HG03575 (cell line): ENCODE results near the gene SLC35A2.

Experiments
- ATAC-seq: cut with Tn5 transposase; IDR thresholded peaks from one replicate; pipeline ENCODE4 v1.9.1; 2021; ENCODE audit not compliant: unreplicated experiment, insufficient number of reproducible peaks, low FRiP score; ENCODE audit errors: extremely low read depth

Gene SLC35A2

DNA sequence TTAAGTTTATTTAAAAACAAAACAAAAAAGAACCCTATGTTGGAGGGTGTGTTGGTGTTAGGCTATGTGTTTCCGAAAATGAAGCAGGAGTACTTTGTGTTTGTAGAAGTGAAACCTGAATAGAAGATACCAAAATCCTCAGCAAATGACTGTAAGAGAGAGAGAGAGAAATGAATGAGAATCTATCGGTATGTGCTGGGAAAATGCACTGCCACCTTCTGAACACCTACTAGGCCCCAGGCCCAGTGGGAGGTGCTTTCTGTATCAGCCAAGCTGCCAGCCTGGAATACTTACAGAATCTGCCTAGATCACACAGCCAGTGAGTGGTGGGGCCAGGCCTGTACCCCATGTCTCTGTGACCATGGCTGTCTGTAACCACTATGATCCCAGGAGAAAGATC, 22.3 kb upstream of the SLC35A2 start:
- no peak for ATAC-seq

DNA sequence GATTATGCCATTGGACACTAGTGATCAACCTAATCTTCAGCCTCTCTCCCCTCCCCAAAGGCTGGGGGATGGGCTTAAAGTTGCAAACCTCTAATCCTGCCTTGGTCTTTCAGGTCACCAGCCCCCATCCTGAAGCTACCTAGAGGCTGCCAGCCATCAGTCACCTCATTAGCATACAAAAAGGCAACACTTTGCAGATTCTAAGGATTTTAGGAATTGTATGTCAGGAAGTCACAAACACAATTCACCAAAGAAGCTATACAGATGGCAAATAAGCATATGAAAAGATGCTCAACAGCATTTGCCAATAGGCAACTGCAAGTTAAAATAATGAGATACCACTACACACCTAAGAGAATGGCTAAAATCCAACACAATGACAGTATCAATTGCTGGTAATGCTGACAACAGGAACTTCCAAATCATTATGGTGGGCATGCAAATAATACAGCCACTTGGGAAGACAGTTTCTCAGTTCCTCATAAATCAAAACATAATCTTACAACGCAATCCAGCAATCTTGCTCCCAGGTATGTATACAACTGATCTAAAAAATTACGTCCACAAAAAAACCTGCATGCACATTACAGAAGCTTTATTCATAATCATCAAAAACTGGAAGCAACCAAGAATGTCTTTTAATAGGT, 16.4 kb upstream of the SLC35A2 start:
- no peak for ATAC-seq

DNA sequence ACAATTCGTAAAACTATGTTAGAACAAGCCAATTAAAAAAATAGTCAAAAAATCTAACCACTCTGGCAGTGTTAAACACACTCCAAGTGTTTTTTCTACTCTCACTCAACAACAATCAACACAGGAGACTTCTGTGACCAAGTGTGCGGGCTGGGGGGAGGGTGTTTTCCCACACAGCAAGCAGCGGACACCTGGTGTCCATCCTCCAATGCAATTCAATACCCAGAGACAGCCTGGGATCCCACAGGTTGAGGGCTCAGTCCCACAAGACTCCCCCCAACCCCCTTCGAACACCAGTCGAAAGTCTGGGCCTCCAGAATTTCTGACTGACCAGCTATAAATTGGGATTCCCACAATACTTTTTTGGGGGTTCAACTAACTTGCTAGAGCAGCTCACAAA, 15.7 kb upstream of the SLC35A2 start:
- no peak for ATAC-seq

DNA sequence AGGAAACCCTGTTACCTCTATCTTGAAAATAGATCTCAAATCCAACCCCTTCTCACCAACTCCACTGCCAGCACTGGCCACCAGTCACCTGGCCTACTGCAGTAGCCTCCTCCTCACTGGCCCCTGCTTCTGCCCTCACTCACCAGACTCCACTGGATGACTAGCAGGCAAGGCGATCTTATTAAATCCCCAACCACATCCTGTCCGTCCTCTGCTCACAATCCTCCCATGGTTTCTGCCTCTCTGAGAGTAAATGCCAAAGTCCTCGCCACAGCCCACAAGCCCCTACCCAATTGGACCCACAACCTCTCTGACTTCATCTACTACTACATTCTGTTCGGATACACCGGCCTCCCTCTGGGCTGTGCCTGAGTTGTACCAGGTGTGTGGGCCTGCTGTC, 12.8 kb upstream of the SLC35A2 start:
- no peak for ATAC-seq

DNA sequence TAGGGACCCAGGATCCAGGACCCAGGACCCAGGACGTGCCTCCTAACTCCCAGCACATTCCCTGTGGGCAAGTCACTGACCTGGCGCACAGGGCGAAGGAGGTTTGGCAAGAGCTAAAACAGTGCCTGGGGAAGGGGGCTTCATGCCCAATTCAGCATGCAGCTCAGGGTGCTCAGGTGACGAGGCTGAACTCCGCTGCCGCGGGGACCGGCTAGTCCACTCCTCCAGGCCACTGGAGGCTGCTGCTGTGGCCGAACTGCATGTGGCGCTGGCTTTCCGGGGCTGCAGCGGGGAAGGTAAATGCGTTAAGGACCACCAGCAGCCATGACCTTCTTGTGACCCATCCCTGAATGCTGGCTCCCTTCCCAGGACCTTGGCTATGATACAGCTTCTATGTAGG, 12.3 kb upstream of the SLC35A2 start:
- ATAC-seq, result no peak

- ATAC-seq, result no peak
These were observed 9.3 kb upstream of the SLC35A2 start for GRCh38 chrX:48920718-48921104.

DNA sequence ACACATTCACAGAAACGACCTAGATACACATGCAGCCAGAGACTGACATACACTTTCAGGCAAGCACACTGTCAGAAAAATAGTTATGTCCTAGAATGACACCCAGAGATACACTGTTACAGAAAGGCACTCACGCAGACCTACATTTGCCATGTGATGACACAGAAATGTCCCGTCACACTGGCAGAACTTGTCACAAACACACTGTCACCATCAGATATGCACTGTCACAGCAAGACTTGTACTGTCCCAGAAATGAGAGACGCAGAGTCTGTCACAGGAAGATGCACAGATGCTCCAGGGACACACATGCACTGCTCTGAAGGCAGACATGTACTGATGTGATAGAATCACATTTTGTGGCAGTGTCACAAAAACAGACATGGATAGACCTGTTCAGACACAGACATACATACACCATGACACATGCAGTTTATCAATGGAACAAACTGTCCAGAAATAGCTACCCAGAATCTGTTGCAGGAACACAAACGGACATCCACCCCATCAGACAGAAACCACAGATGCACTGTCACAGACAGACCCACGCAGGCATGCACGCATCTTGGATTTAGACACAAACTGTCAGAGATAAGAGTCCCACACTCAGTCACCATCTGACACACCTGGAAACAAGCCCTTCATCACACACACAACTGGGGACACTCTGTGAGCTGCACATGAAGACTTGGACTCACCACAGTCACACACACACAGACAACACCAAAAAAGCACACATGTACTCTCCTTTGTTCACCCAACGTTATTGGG, 8.7 kb upstream of the SLC35A2 start:
- ATAC-seq, result no peak

- ATAC-seq, result peak; percentile 2
These were observed 8.0 kb upstream of the SLC35A2 start for GRCh38 chrX:48919360-48919841.

- ATAC-seq, result peak; percentile 40
These were observed 7.3 kb upstream of the SLC35A2 start, which contains the start of gene PIM2 for GRCh38 chrX:48918643-48919340. Gene PIM2, minus strand, starts transcription at chrX:48919024. Its CDS starts 190 bp downstream, at chrX:48918834.

DNA sequence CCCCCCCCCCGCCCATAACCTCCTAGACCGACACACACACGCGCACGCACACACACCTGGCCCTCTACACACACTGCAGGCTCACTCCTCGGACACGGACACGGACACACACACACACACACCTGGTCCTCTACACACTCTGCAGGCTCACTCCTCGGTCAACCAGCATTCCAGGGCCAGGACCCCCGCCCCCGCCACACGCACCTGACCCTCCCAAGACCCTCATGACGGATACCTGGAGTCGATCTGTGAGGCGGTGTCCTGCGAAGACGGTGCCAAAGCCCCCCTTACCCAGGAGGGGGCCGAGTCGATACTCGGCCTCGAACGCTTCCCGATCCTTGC, 6.8 kb upstream of the SLC35A2 start:
- no peak for ATAC-seq

GRCh38 chrX:48917139-48918001, 5.9 kb upstream of the SLC35A2 start:
- ATAC-seq, result no peak

- no peak for ATAC-seq
These were observed 3.4 kb upstream of the SLC35A2 start for GRCh38 chrX:48914593-48915493.

DNA sequence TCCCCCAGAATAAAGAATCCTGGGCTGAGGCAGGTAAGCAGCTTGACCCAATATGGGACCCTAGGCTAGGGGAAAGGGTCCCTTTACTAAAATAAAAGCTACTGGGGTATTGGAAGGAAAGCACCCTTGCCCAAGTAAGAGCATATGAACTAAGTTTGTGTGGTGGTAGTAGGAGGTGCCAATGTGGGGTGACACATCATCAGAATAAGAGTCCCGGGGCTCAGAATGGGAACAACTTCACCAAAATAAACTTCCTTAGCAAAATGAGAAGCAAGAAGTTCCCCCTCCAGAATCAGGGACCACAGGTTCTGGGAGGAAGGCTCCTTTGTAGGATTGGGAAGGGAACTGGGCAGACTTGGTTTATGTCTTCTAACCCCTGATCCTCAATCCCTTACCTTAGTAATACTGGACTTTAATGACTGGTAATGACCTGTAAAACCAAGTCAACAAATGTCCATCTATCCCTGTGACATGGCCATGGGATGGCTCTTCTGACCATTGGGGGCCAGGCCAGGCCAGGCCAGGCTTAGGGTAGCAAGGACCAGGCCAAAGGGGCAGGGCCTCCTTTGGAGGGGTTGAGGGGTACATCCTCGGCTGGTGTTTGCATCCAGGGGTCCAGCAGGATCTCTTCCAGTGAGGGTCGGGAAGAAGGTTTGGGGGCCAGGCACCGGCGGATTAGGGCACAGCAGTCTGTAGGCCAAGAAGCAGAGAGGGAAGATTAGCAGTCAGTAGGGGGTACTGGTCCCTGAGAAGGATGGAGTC, 2.3 kb upstream of the SLC35A2 start:
- ATAC-seq, result no peak

DNA sequence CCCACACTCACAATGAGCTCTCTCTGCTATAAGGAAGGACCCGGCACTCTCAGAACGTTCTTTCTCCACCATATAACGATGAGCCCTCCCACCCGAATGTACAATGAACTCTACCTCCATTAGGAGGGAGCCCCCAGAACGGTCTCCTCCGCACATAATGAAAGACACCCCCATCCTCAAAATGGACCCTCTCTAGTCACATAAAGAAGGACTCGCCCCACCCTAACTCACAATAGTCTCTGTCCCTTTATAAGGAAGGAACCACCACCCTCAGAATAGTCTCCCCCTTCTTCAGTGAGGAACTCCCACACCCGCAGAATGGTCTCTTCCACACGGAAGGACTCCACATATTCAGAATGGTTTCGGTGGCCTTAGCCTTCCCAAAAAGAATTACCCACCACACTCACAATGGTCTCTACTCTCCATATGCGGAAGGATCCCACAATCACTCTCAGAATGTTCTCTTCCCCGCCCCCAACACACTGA, 477 bp downstream of the SLC35A2 start:
- ATAC-seq, result no peak

GRCh38 chrX:48909703-48910294, 1.6 kb downstream of the SLC35A2 start:
- no peak for ATAC-seq

GRCh38 chrX:48908600-48908999, 2.8 kb downstream of the SLC35A2 start:
- no peak for ATAC-seq
